HPDE6-E6E7 (cell line): ENCODE data around the gene TNNC2.
A peak's percentile ranks its signal among the peaks of the same experiment; 100 is the strongest.
"Not testable (repeated sequence)": the region's sequence is repeated elsewhere in the genome, so short reads cannot be mapped to it uniquely, and the experiment has no call there.

ENCODE experiments used
- DNase-seq: peaks from one replicate; pipeline ENCODE4 v3.0.0; 2011; ENCODE audit warnings: missing footprints; ENCODE audit errors: extremely low spot score

TNNC2 gene

GRCh38 chr20:45848969-45849582 is 22.0 kb upstream of the TNNC2 start:
- DNase-seq = no peak

GRCh38 chr20:45848421-45848820 is 21.3 kb upstream of the TNNC2 start:
- DNase-seq = no peak

GRCh38 chr20:45845452-45845851 is 18.3 kb upstream of the TNNC2 start:
- no peak for DNase-seq

- no peak for DNase-seq
Observed at GRCh38 chr20:45843506-45843905, 16.4 kb upstream of the TNNC2 start.

- no peak for DNase-seq
Observed at GRCh38 chr20:45842169-45842812, 15.2 kb upstream of the TNNC2 start.

- DNase-seq = no peak
Observed at GRCh38 chr20:45841407-45842129, 14.5 kb upstream of the TNNC2 start.

- no peak for DNase-seq
Observed at GRCh38 chr20:45840700-45841198, 13.6 kb upstream of the TNNC2 start.

- no peak for DNase-seq
Observed at GRCh38 chr20:45836841-45837240, 9.7 kb upstream of the TNNC2 start.

- no peak for DNase-seq
Observed at GRCh38 chr20:45835825-45836224, 8.7 kb upstream of the TNNC2 start.

GRCh38 chr20:45835329-45835765 is 8.2 kb upstream of the TNNC2 start:
- no peak for DNase-seq

GRCh38 chr20:45834797-45835161 is 7.7 kb upstream of the TNNC2 start:
- DNase-seq = no peak

- peak; percentile 89 for DNase-seq
Observed at GRCh38 chr20:45833883-45834796, 7.0 kb upstream of the TNNC2 start.

- peak; percentile 90 for DNase-seq
Observed at GRCh38 chr20:45833030-45833882, 6.1 kb upstream of the TNNC2 start, which contains the start of gene SNX21. SNX21 (plus strand) TSS chr20:45833799; CDS start chr20:45833920, 121 bp downstream.

- DNase-seq = no peak
Observed at GRCh38 chr20:45832619-45833018, 5.5 kb upstream of the TNNC2 start.

GRCh38 chr20:45829673-45830106 is 2.6 kb upstream of the TNNC2 start:
- DNase-seq = not testable (repeated sequence)

GRCh38 chr20:45828589-45828988 is 1.5 kb upstream of the TNNC2 start:
- no peak for DNase-seq

- no peak for DNase-seq
Observed at GRCh38 chr20:45827712-45828111, 600 bp upstream of the TNNC2 start.

GRCh38 chr20:45826381-45827019 is 612 bp downstream of the TNNC2 start:
- no peak for DNase-seq

- DNase-seq = peak; percentile 73
Observed at GRCh38 chr20:45823949-45824835, 2.9 kb downstream of the TNNC2 start.
